ENCODE data around the gene STARD7.

STARD7 gene

DNA sequence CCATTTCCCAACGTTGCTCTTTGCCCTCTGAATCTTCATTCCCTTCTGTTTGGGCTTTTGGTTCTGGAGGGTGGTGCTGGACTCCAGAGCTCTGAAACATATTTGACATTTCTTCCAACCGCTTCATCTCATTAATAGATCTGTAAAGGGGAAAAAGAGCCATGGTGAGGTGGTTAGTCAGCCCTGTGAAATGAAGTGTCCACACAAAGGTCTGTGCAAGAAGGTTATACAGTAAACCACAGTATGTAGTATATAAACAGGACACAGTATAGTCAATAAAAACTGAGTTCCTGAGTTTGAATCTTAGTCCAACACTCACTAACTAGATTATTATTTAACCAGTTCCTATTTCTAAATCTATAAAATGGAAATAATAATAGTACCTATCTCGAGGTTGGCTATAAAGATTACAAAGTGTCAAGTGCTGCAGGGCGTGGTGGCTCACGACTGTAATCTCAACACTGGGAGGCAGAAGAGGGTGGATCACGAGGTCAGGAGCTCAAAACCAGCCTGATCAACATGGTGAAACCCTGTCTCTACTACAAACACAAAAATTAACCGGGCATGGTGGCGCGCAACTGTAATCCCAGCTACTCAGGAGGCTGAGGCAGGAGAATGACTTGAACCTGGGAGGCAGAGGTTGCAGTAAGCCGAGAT, 13.1 kb downstream of the STARD7 start:
- DNase-seq: peak; percentile 14

DNA sequence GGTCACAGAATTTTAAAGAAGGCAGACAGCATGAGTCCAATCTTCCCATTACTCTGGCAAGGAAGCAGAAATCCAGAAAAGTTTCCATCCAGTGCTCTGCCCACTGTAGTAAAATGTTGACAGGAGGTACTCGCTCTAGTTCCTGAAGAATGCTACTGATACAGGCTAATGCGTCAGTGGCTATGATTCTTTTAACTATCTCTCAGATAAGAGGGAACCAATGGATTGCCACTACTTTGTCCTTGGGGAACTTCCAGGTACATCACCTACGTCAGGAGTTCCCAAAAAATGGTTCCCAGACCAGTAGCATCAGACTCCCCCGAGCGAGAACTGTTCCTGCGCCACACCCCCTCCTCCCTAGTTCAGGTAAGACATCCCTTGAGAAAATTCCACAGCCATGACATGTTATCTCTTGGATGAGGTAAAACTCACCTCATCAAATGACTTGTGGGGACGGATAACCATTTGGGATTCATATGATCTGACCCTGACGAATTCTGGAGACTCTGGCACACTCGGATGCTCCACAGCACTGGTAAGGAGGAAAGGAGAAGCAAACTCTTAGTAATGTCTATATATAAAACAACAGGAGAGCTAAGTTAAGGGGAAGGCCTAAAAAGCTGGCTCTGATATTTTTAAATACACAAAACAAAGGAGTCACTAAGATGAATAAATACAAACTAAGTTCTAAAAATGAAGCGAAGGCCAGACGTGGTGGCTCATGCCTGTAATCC, 16.5 kb downstream of the STARD7 start:
- DNase-seq: no peak

DNA sequence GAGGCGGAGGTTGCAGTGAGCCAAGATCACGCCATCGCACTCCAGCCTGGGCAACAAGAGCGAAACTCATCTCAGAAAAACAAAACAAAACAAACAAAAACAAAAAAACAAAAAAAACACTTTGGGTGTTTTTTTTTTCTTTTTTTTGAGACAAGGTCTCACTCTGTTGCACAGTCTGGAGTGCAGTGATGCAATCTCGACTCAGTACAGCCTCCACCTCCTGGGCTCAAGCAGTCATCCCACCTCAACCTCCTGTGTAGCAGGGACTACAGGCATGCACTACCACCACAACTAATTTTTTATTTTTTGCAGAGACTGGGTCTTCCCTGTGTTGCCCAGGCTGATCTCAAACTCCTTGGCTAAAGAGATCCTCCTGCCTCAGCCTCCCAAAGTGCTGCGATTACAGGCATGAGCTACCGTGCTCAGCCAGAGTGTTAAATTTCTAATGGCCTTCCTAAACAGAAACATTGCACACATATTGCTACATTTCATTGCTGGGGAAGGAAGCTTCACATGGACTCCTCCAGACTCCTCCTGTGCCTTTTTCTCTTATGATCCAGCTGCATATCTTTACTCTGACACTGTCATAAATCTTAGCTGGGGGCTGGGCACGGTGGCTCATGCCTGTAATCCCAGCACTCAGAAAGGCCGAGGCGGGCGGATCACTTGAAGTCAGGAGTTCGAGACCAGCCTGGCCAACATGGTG, 19.7 kb downstream of the STARD7 start:
- DNase-seq: no peak

DNA sequence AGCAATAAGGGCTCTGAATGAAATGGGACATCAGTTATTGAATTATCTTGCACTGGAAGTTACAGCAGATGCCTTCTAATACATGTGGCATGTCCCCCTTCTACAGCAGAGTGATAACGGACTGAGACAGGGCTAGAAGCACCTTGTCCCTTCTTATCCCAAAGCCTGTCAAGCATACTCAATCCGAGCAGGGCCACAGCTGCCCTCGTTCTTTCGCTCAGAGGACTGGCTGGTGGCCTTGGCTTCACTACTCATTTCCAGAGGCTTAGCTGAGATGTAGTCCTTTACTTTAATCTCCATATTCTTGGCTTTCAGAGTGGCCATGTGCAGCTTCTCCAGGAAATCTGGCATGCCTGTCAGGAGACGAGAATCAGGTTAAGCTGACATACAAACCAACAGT, 22.1 kb downstream of the STARD7 start:
- no peak for DNase-seq

DNA sequence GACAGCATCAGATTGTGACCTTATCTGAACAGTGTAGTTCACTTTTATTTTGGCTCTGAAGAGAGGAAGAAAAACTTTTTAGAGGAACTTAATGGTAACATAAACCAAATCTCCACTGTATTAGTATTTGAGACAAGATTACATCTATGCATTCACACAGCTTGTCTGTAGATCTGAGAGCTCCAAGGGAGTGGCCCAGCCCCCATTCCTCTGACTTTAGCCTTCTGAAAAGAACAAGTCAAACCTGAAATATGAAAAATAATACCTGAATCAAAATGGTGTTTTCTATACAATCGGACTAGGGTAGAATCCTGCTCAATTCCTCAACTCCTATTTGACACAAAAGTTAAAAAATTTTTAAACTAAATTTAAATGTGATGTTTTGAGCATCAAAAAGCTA, 23.1 kb downstream of the STARD7 start:
- no peak for DNase-seq

DNA sequence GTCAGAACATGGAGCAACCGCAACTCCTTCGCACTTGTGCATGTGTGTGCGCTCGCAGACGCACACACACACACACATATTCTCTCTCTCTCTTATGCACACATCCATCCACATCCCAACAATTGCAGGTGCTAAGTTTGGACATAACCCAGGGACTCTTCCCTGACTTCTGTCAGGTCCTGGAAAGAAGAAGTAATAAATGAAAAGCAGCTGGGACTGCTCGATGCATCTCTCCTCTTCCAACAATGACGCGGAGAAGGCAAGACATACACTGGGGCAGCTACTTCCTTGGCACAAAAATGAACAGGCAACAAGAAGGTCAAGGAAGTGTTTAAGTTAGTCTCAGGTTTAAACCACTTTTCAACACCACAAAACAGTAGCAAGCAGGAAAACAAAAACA, 23.6 kb downstream of the STARD7 start:
- no peak for DNase-seq

DNA sequence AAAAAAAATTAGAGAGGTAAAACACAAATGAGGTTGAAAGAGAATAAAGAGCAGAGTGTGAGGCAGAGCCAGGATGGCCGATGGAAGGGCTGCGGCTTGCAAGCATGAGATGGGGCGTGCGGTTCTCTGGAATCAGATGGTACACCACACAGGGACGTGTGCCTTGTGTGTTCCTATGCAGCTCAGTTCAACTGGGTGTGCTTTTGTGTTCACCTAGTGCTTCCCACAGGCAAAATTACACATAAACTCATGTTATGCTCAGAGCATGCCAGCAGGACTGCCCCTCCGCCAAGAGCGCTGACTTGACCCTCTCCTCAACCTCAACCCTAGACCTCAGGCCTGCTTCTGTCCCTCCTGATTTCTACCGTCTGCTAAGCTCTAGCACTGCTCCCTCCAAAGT, 24.4 kb downstream of the STARD7 start:
- DNase-seq: no peak

DNA sequence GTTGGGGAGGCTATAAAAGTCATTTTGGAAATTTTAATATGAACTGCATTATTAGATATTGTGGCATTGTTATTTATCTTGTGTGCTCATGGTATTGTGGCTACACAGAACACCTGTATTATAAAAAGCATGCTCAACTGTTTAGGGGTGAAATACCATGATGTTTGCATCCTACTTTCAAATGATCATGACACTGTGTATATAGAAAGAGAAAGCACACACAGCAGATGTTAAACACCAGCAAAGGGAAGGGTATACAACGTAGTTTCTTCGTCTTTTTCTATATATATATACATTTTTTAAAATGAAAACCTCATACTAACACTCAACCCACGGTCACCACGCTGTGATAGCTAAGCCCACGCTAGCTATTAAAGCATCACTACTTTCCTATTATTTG, 27.1 kb downstream of the STARD7 start:
- no peak for DNase-seq

DNA sequence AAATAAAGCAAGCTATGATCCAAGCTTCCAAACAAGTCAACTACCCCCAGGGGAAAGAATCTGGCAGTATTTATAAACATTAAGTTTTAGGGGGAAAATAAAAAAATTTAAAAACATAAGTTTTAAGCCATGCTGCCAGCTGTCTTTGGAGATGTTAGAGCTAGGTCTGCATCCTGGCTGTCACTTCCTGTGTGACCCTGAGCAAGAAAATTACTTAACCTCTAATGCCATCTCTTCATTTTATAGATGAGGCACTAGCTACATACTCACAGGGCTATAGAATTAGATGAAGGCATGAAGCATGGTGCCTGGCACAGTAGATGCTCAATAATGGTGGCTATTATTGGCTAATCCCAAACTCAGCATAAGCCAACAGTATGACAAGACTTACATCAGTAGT, 28.1 kb downstream of the STARD7 start:
- no peak for DNase-seq

DNA sequence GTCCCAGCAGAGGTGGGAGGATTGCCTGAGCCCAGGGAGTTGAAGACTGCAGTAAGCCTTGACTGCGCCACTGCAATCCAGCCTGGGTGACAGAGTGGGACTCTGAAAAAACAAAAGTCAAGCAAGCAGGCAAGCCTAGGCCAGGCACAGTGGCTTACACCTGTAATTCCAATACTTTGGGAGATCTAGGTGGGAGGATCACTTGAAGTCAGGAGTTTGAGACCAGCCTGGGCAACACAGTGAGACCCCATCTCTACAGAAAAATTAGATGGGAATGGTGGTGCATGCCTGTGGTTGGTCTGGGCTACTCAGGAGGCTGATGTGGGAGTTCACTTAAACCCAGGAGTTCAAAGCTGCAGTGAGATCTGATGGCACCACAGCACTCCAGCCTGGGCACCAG, 28.6 kb downstream of the STARD7 start:
- DNase-seq: no peak

DNA sequence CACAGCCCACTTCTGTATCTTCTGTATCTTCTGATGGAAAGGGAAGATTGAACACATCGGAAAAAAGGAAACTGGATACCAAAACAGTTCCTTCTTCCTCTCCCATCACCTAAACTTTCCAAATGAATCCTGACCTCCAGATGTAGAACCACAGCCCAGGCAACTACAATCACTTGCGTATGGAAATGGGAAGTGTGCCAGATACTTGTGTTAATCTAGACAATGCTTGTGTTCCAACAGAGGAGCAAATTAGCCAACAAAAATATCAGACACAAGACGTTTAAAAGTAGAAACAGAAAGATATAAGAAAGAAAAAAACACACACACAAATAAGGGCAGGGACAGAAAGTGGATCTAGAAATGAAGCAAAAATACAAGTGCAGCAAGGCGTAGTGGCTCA, 32.0 kb downstream of the STARD7 start:
- no peak for DNase-seq

DNA sequence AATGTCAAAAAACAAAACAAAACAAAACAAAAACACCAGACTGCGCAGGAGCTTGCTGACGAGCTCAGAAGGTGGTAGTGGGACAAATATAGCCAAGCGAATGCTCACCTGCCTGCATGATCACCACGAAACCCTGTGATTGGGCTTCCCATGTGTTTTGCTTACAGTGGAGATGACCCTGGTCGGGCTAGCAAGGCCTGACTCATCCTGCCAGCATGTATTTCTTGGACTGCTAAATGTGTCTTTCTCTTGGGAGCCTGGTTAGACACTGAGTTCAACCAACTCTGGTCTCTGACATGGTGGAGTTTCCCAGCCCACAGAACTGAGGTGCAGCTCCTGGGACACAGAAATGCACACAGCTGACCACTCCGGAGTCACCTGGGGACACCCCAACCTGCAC, 32.7 kb downstream of the STARD7 start:
- DNase-seq: peak; percentile 3

DNA sequence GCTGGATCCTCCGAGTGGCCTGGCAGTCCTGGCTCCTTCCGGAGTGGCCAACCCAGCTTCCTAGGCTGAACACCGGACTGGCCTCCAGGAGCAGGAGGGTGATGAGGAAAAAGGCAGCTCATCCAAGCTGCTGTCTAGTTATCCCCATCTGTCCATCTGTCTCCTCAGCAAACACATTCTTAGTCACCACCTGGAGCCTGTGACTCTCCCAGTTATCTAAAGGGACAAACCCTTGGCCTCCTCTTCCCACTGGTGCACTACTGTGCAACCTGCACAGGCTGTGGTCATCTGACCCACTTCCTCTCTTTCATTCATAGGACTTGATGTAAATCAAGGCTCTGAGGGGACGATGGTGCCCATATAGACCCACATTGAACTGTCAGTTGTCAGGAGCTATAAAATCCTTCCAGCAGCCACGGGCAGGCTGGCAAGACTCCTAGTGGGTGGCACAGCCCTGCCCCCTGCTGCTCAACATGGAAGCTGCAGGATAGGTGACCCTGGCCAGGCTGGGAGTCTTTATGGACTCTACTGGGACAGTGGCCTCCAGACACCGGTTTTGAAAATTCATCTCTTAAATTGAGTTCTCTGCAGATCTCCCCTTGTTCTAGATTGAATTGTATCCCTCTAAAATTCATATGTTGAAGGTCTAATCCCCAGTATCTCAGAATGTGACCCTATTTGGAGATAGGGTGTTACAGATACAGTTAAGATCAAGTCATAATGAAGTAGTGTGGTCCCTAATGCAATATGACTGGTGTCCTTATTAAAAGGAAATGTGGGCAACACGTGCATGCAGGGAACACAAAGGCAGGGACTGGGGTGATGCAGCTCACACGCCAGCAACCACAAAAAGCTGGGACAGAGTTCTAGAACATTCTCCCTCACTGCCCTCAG, 34.1 kb downstream of the STARD7 start:
- DNase-seq: peak; percentile 46

DNA sequence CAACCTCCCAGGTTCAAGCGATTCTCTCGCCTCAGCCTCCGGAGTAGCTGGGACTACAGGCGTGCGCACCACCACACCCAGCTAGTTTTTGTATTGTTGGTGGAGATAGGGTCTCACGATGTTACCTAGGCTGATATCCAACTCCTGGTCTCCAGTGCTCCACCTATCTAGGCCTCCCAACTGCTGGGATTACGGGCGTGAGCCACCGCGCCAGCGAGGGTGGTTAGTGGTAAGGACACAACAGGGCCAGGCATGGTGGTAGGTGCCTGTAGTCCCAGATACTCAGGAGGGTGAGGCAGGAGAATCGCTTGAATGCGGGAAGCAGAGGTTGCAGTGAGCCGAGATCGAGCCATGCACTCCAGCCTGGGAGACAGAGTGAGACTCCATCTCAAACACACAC, 36.8 kb downstream of the STARD7 start:
- no peak for DNase-seq

DNA sequence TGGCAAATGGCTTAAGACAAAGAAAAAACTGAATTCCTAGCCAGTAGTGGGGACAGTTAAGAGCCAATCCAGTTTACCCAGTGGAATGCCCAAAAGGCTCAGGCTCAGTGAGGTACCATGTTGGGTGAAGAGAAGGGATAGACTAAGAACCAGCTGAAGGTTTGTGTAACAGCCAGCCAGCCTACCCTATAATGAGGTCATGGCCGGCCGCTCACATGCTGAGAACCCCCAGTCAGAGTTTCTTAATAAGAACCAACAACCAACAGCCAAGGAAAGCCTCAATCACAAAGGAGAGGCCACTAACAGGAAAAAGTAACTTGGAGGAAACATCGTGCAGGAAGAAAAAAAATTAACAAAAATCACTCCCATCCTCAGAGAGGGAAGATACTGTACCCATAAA, 38.0 kb downstream of the STARD7 start:
- DNase-seq: no peak

DNA sequence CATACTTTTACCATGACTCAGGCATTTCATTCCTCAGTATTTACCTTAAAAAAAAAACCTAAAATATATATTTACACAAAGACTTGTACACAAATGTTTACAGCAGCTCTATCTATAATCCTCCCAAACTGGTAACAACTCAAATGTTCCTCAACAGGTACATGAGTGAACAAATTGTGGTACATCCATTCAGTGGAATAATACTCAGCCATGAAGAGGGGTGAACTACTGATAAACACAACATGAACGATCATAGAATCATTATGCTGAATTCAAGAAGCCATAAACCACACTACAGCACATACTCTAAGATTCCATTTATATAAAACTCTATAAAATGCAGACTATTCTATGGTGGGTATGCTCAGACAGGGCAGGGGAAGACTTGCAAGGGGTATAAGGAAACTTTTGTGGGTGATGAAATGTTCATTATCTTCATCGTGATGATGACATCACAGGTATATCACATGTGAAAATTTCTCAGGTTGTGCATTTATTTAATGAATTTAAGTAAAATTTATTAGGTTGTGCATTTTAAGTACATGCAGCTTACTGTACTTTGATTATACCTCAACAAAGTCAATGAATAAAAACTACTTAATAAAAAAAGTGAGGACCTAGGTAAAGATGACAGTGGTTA, 38.6 kb downstream of the STARD7 start:
- DNase-seq: no peak

DNA sequence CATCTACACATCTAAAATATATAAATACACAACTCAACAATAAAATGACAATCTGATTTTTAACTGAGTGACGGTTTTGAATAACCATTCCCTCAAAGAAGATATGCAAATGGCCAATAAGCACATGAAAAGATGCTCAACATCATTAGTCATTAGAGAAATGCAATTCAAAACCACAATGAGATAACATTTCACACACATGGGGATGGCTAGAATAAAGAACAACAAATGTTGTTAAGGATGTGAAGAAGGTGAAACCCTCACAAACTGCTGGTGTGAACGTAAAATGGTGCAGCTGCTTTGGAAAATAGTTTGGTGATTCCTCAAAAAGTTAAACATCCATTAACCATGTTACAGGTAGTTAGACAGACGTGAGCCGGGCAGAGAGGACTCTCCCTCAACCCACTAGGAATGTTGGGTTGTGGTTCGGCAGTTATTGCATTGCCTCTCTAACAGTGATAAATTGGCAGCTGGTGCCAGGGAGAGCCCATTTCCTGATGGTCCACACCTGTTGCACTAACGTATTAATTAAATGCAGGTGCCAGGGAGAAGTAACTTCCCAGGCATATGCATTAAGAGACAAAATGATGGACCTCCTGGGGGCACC, 41.1 kb downstream of the STARD7 start:
- DNase-seq: no peak

DNA sequence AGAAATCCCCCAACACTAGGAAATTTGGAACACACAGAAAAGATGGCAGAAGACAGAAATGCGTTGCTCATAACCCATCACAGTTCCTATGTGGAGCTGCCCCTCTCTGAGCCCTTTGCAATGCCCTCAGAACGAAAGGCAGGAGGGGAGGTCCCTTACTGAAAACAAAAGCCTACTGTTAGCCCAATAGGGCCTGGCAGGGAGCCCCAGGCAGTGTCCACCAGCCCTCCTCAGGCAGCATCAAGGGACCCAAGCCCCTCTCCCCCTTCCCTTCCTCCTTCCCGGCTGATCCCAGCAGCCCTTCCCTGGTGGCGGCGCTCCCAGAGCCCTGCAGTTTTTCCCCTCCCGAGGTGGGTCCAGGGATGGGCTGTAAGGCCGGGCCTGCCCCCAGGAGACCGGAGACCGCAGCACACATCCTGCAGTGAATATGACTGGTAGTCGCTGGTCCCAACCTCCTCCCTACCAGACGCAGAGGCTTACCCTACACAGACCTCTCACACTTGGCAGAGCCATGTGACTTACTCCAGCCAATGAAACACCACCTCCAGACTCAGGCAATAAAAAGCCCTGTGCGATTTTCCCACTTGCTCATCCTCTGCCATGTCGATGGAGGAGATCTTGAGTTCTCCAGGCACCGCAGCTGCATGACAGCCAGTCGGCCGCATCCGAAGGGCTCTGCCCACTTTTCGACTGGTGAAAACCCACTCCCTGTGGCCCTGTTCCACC, 44.0 kb downstream of the STARD7 start:
- no peak for DNase-seq

DNA sequence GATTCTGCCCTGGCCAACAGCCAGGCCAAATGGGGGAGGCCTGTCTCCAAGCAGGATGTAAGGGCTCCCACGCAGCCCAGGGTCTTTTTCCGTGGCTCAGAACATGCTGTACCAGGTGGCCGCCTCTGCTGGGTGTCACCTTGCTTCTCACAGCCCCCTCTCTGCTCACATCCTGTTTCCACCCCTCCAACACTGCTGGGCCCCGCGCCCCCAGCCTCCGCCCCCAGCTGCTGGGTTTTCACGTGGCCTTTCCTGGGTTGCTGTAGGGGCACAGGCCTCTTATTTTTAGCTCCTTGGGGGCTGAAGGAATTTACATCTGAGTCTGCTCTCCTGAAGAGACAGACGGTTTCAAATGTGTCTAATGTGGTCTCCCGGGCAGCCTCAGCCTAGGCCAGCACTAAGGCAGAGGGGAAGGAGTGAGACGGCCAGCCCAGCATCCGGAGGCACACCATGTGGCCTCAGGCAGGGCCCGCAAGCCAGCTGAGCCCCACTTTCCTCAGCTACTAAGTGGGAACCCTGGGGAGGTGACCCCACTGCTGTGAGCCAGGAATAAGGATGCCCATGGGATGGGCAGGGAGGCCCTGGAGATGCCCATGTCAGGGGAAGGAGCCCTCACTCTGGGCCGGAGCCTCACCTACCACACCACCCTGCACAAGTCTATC, 44.7 kb downstream of the STARD7 start:
- DNase-seq: no peak

DNA sequence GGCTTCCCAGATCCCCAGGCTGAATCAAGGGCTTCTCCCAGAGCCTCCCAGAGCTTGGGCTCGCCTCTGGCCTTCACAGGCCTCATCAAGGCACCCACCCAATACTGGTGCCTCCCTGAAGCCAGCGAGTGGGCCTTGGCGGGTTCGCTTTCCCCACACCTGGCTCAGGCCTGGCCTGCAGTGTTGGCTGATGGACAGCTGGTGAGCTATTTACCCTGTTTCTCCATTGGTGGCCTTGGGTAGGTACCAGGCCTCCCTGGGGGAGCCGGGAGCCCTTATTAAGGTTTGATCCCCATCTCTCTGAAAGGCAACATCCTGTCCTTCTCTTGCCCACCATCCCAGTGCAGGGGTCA, 45.2 kb downstream of the STARD7 start:
- DNase-seq: no peak

DNA sequence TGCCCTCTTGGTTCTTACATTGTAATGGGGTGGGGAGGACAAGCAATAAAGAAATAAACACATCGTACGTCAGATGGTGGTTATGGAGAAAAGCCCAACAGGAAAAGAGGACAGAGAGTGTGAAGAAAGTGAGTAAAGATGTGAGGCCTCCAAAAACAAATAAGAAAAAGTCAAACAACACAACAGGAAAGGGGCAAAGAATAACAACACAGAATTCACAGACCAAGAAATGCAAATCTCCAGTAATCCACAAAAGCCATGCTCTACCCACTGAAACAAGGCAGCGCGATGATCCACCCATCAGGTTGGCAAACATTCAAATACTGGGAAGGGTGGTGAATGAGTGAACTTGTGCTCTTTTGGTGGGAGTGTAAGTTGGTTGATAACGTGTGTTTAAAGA, 46.7 kb downstream of the STARD7 start:
- no peak for DNase-seq
